B cell (primary cell): ENCODE measurements around the gene ROPN1B. TPM values are rescaled to one million over a fixed set of nuclear protein-coding genes. Genes with fewer than 3 reads are reported as not detected.

ENCODE experiments used
- ATAC-seq: fragments of 200-7000 bp; cut with Tn5 transposase; one replicate; pipeline ENCODE4 v1.10.0; 2021; ENCODE audit warnings: low read depth, mild to moderate bottlenecking, moderate number of reproducible peaks, moderate library complexity
- CTCF ChIA-PET: fragments of 350-600 bp; sonication (Branson Sonifier 250); formaldehyde crosslinking; loops from one replicate; lab custom pipeline; 2021; ENCODE audit warnings: antibody characterized with exemption, inconsistent platforms; lab: Charles Lee
- POLR2A ChIA-PET: fragments of 350-600 bp; sonication (Branson Sonifier 250); formaldehyde crosslinking; loops from one replicate; lab custom pipeline; 2021; ENCODE audit warnings: antibody characterized with exemption; lab: Charles Lee
- DNase-seq: peaks from one replicate; pipeline ENCODE4 v3.0.0; 2013
- H2AFZ ChIP-seq: 2 replicates; pipeline ENCODE4 v1.6.1; 2012; ENCODE audit warnings: mild to moderate bottlenecking, low read depth, low read length; ENCODE audit not compliant: insufficient read depth, poor library complexity, severe bottlenecking
- H3K27ac ChIP-seq, 2 donors: 1 replicate in 1 of 2; 2 replicates in 1 of 2; pipeline ENCODE4 v1.5.1; 2012 to 2013; ENCODE audit warnings: low read length in 2 of 2, mild to moderate bottlenecking in 2 of 2, moderate library complexity in 1 of 2
- H3K27me3 ChIP-seq, 4 experiments: fragments of 200-600 bp in 1 of 4; sonication (generic) in 1 of 4; replicated peaks in 1 of 4; 1 replicate in 2 of 4; 2 replicates in 2 of 4; pipeline versions ENCODE4 v1.6.1 to v1.7.0; 2013 to 2016; ENCODE audit warnings: low read length in 3 of 4, mild to moderate bottlenecking in 2 of 4, mixed read lengths in 1 of 4, moderate library complexity in 1 of 4; ENCODE audit not compliant: insufficient read depth in 4 of 4, control insufficient read depth in 3 of 4; ENCODE audit errors: control extremely low read depth in 1 of 4
- H3K36me3 ChIP-seq, 2 experiments: replicated peaks in 1 of 2; 1 replicate in 1 of 2; 2 replicates in 1 of 2; pipeline versions ENCODE4 v1.6.1 to v1.7.1; 2013; ENCODE audit warnings: low read length in 1 of 2; ENCODE audit not compliant: insufficient read depth in 2 of 2, control insufficient read depth in 1 of 2; ENCODE audit errors: control extremely low read depth in 1 of 2, extremely low read depth in 1 of 2
- H3K4me1 ChIP-seq, 2 donors: fragments of 200-600 bp in 1 of 2; sonication (generic) in 1 of 2; 1 replicate in 1 of 2; 2 replicates in 1 of 2; pipeline versions ENCODE4 v1.5.1 to v1.6.1; 2013 to 2017; ENCODE audit warnings: low read length in 2 of 2; ENCODE audit not compliant: control insufficient read depth in 2 of 2, insufficient read depth in 2 of 2
- H3K4me2 ChIP-seq: replicated peaks from 2 replicates; pipeline ENCODE3; 2012; ENCODE audit warnings: mild to moderate bottlenecking, low read depth, low read length; ENCODE audit not compliant: poor library complexity, severe bottlenecking
- H3K4me3 ChIP-seq, 5 experiments: fragments of 200-600 bp in 1 of 5; sonication (generic) in 1 of 5; 1 replicate in 3 of 5; 2 replicates in 2 of 5; pipeline versions ENCODE4 v1.5.1 to v1.7.0; 2011 to 2016; ENCODE audit warnings: low read length in 4 of 5, mild to moderate bottlenecking in 4 of 5, low read depth in 2 of 5, control low read depth in 1 of 5, moderate library complexity in 1 of 5; ENCODE audit not compliant: insufficient read depth in 1 of 5; ENCODE audit errors: control extremely low read depth in 1 of 5, extremely low read depth in 1 of 5
- H3K79me2 ChIP-seq: fragments of 200-600 bp; sonication (generic); one replicate; pipeline ENCODE4 v1.6.0; 2016; ENCODE audit warnings: low read length; ENCODE audit not compliant: control insufficient read depth, insufficient read depth
- H3K9ac ChIP-seq: fragments of 200-600 bp; sonication (generic); 2 replicates; pipeline ENCODE4 v1.6.1; 2017; ENCODE audit warnings: mild to moderate bottlenecking, low read length, moderate library complexity
- H3K9me3 ChIP-seq, 3 donors: one replicate each; pipeline versions ENCODE4 v1.6.1 to v1.7.1; 2013; ENCODE audit warnings: low read length in 2 of 3; ENCODE audit not compliant: control insufficient read depth in 2 of 3, insufficient read depth in 1 of 3; ENCODE audit errors: control extremely low read depth in 1 of 3
- H4K20me1 ChIP-seq: 2 replicates; pipeline ENCODE4 v1.6.0; 2012; ENCODE audit warnings: mild to moderate bottlenecking, low read length; ENCODE audit not compliant: insufficient read depth, control insufficient read depth, poor library complexity, severe bottlenecking
- H3K27ac Mint-ChIP-seq: one replicate; pipeline ENCODE4 v1.8.0; 2021; ENCODE audit warnings: mixed read lengths
- H3K27me3 Mint-ChIP-seq: one replicate; pipeline ENCODE4 v1.8.0; 2021; ENCODE audit warnings: mixed read lengths
- H3K4me1 Mint-ChIP-seq: one replicate; pipeline ENCODE4 v1.8.0; 2021; ENCODE audit warnings: mixed read lengths
- H3K4me3 Mint-ChIP-seq: one replicate; pipeline ENCODE4 v1.8.0; 2021; ENCODE audit warnings: mixed read lengths
- H3K9me3 Mint-ChIP-seq: one replicate; pipeline ENCODE4 v1.8.0; 2022; ENCODE audit warnings: mixed read lengths; ENCODE audit not compliant: insufficient read depth
- CTCF ChIP-seq: fragments of 200-600 bp; IDR thresholded peaks from one replicate; pipeline ENCODE4 v1.8.0; 2022; ENCODE audit warnings: antibody characterized with exemption, mild to moderate bottlenecking
- EZH2 ChIP-seq: IDR thresholded peaks from 2 replicates; pipeline ENCODE4 v1.6.1; 2012; ENCODE audit warnings: borderline replicate concordance, low read depth, mild to moderate bottlenecking, moderate library complexity, low read length; ENCODE audit not compliant: insufficient read depth, poor library complexity, severe bottlenecking
- WGBS: methylation state at CpG from one replicate; pipeline ENCODE4 v1.1.5; 2013; ENCODE audit warnings: missing lambda C conversion rate; ENCODE audit not compliant: insufficient coverage; 5-methylcytosine and 5-hydroxymethylcytosine counted together
- intact Hi-C: fragments of 100-400 bp; cut with micrococcal nuclease; formaldehyde crosslinking; loops from one replicate; pipeline ENCODE4 v1.10.0; 2022
- polyA plus RNA-seq: library from polyadenylated mRNA; depleted of rRNA; stranded (reverse); fragments of >200 nt; gene quantifications from 2 replicates; pipeline ENCODE4 v1.2.3, GENCODE V29; 2012
- total RNA-seq, 2 donors: library from RNA; stranded (reverse); fragments of 120-200 nt in 1 of 2; gene quantifications; 1 replicate in 1 of 2; 2 replicates in 1 of 2; pipeline versions ENCODE4 v1.2.3 to v1.2.4, GENCODE V29; 2013 to 2022

The ROPN1B gene
- total and polyA plus RNA-seq, 2 donors (not counting 1 experiment from before 2014, with no cell fraction given), result not detected

- WGBS, result 97% methylated on average over 8 of the region's 8 CpGs
- intact Hi-C loops, result no loop called here
- ATAC-seq (no peak), DNase-seq (no peak)
- ChIA-PET CTCF (no interaction called here), POLR2A (no interaction called here)
- Histone ChIP-seq H3K9me3 (no peaks in the 10 kb centered on the region), H3K9ac (no peak overlapping the region), H3K27me3 (no peaks in the 10 kb centered on the region), H3K36me3 (peaks cover 0 to 22% of the 10 kb centered on the region in 2 experiments), H2AFZ (no peak overlapping the region), H3K27ac (no peak overlapping the region), H3K4me2 (no peak overlapping the region), H3K4me3 (no peak overlapping the region), H3K4me1 (no peaks in the 10 kb centered on the region), H3K79me2 (no peaks in the 10 kb centered on the region), H4K20me1 (no peaks in the 10 kb centered on the region)
- Mint-ChIP-seq H3K27ac (no peak overlapping the region), H3K27me3 (no peaks in the 10 kb centered on the region), H3K9me3 (peaks cover 4% of the 10 kb centered on the region), H3K4me3 (no peak overlapping the region), H3K4me1 (no peaks in the 10 kb centered on the region)
- TF ChIP-seq EZH2 (no peak), CTCF (no peak)
Measured at GRCh38 chr3:126016616-126017015, 47.6 kb downstream of the ROPN1B start.

- Histone ChIP-seq H3K4me1 (no peaks in the 10 kb centered on the region), H3K4me2 (no peak overlapping the region), H3K4me3 (no peak overlapping the region), H4K20me1 (no peaks in the 10 kb centered on the region), H3K79me2 (no peaks in the 10 kb centered on the region), H3K27me3 (no peaks in the 10 kb centered on the region), H3K36me3 (peaks cover 0 to 18% of the 10 kb centered on the region in 2 experiments), H3K27ac (no peak overlapping the region), H3K9ac (no peak overlapping the region), H2AFZ (no peak overlapping the region), H3K9me3 (no peaks in the 10 kb centered on the region)
- ChIA-PET POLR2A (no interaction called here), CTCF (no interaction called here)
- no peak overlapping the region for H3K4me3 Mint-ChIP-seq
- no peaks in the 10 kb centered on the region for H3K4me1 Mint-ChIP-seq
- no peaks in the 10 kb centered on the region for H3K9me3 Mint-ChIP-seq
- ATAC-seq (no peak), DNase-seq (no peak)
- WGBS, result over 99% methylated on average over 9 of the region's 9 CpGs
- no peaks in the 10 kb centered on the region for H3K27me3 Mint-ChIP-seq
- H3K27ac Mint-ChIP-seq, result no peak overlapping the region
- TF ChIP-seq CTCF, result no peak
- TF ChIP-seq EZH2, result no peak
- intact Hi-C loops, result no loop called here
Measured at GRCh38 chr3:126017362-126017761, 48.4 kb downstream of the ROPN1B start.
